HG03064 (cell line): ENCODE measurements around the gene FLNC.

Experiments
- ATAC-seq: cut with Tn5 transposase; IDR thresholded peaks from one replicate; pipeline ENCODE4 v1.9.1; 2021; ENCODE audit warnings: low read depth; ENCODE audit not compliant: unreplicated experiment

FLNC gene

GRCh38 chr7:128842674-128843641 is 12.8 kb downstream of the FLNC start:
- no peak for ATAC-seq

- ATAC-seq: no peak
These were observed 13.9 kb downstream of the FLNC start for GRCh38 chr7:128843938-128844621.

GRCh38 chr7:128844777-128845311 is 14.6 kb downstream of the FLNC start:
- ATAC-seq: no peak

GRCh38 chr7:128845475-128845874 is 15.3 kb downstream of the FLNC start:
- ATAC-seq: no peak

- no peak for ATAC-seq
These were observed 15.8 kb downstream of the FLNC start for GRCh38 chr7:128845987-128846386.

GRCh38 chr7:128846781-128847444 is 16.7 kb downstream of the FLNC start:
- no peak for ATAC-seq

- ATAC-seq: no peak
These were observed 17.6 kb downstream of the FLNC start for GRCh38 chr7:128847721-128848211.

GRCh38 chr7:128848289-128849155 is 18.3 kb downstream of the FLNC start:
- no peak for ATAC-seq

GRCh38 chr7:128849156-128849515 is 18.9 kb downstream of the FLNC start:
- no peak for ATAC-seq

- ATAC-seq: no peak
These were observed 19.7 kb downstream of the FLNC start for GRCh38 chr7:128849804-128850490.

- ATAC-seq: no peak
These were observed 22.5 kb downstream of the FLNC start for GRCh38 chr7:128852537-128853254.

GRCh38 chr7:128853799-128854198 is 23.6 kb downstream of the FLNC start:
- ATAC-seq: no peak

- no peak for ATAC-seq
These were observed 24.2 kb downstream of the FLNC start for GRCh38 chr7:128854396-128854795.

- ATAC-seq: no peak
These were observed 25.4 kb downstream of the FLNC start for GRCh38 chr7:128855559-128855958.

GRCh38 chr7:128856001-128856718 is 26.0 kb downstream of the FLNC start:
- ATAC-seq: no peak

GRCh38 chr7:128858380-128859231 is 28.4 kb downstream of the FLNC start:
- no peak for ATAC-seq
